Gastrocnemius medialis (tissue), 4 donors: ENCODE data around the gene PDE4D.

ENCODE experiments used
- CTCF ChIP-seq, 5 experiments: fragments of 450-650 bp in 3 of 5; fragments of 200-600 bp in 2 of 5; sonication (generic) in 2 of 5; IDR thresholded peaks in 4 of 5; conservative IDR thresholded peaks in 1 of 5; 1 replicate in 4 of 5; 2 replicates in 1 of 5; pipeline ENCODE4 v1.5.1; 2016 to 2019; ENCODE audit warnings: antibody characterized with exemption in 5 of 5, mild to moderate bottlenecking in 3 of 5, moderate library complexity in 3 of 5
- POLR2A ChIP-seq, 2 donors: fragments of 450-650 bp; IDR thresholded peaks; one replicate each; pipeline ENCODE4 v1.6.1; 2017; ENCODE audit warnings: antibody characterized with exemption in 2 of 2, mild to moderate bottlenecking in 2 of 2, moderate library complexity in 2 of 2

- TF ChIP-seq CTCF (IDR thresholded peaks at IDR 0.05 in 4 of 5, conservative IDR thresholded peaks at IDR 0.05 in 1 of 5) (no peak), POLR2A (IDR thresholded peaks at IDR 0.05) (no peak)
Measured at GRCh38 chr5:59385700-59386099, 507.8 kb downstream of the PDE4D start.
